Measurements from ENCODE around the gene DNAJC17.

DNAJC17 gene

DNA sequence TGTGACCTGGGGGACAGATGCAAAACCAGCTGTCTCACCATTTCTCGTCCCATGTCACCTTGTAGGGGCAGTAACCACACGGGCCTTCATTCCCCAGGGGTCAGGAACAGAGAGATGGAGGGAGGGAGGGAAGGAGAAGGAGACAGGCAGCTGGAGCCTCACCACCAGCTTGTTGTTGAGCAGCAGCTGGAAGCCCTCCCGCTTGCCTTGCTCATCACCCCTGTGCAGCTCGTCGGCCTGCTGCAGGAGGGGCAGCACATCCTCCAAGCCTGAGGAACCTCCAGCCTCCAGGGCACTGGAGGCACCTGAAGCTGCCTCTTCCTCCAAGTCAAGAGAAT lies 62.5 kb downstream of the DNAJC17 start:
- DNase-seq (ENCODE audit: low read depth), result no peak
- TF ChIP-seq, protein P1, sequence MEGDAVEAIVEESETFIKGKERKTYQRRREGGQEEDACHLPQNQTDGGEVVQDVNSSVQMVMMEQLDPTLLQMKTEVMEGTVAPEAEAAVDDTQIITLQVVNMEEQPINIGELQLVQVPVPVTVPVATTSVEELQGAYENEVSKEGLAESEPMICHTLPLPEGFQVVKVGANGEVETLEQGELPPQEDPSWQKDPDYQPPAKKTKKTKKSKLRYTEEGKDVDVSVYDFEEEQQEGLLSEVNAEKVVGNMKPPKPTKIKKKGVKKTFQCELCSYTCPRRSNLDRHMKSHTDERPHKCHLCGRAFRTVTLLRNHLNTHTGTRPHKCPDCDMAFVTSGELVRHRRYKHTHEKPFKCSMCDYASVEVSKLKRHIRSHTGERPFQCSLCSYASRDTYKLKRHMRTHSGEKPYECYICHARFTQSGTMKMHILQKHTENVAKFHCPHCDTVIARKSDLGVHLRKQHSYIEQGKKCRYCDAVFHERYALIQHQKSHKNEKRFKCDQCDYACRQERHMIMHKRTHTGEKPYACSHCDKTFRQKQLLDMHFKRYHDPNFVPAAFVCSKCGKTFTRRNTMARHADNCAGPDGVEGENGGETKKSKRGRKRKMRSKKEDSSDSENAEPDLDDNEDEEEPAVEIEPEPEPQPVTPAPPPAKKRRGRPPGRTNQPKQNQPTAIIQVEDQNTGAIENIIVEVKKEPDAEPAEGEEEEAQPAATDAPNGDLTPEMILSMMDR (IDR thresholded peaks at IDR 0.05; ENCODE audit: low read depth, low read length, missing control alignments), result no peak
- no peak overlapping the region for H3K4me3 ChIP-seq (ENCODE audit: low read depth, low read length)

DNA sequence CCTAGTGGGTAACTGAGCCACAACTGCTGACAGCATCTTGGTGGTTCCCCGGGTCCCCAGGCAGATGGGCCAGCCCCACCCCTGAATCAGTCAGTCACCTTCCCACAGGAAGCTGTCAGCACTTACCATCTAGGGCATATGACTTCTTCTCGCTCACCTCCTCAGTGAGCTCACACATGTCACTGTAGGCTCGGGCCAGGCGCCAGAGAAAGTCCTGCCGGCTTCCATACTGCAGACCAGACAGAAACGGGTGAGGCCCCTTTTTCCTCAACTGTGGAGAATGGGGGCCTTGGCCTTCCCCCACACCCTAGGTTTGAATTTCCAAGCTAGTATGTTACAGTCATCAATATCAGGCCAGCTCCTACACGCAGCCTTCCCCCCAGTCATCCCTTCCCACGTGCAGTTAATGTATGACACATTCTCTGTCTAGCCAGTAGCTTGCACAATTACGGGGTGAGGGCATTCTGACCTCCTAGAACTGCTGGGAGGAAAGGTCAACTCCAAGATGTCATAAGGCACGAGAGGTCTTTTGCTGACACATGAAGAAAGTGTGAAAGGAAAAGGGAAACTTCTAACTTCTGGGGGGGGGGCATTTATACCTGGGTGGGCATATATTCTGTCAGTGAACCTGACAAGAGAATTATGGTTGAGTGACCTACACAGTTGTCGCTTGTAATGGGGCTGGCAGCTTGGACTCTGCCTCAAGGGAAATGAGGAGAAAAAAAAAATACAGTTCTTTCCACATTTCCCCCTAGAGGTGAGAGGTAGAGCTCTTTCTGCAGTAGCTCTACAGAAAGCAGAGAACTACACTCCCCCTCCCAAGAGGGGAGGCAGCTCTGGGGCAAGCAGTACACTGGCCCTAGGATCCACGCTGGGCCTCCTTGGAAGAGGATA lies 63.1 kb downstream of the DNAJC17 start:
- DNase-seq (ENCODE audit: low read depth), result no peak
- no peak overlapping the region for H3K4me3 ChIP-seq (ENCODE audit: low read depth, low read length)
- TF ChIP-seq, protein P1 (IDR thresholded peaks at IDR 0.05; ENCODE audit: low read depth, low read length, missing control alignments), result no peak

DNA sequence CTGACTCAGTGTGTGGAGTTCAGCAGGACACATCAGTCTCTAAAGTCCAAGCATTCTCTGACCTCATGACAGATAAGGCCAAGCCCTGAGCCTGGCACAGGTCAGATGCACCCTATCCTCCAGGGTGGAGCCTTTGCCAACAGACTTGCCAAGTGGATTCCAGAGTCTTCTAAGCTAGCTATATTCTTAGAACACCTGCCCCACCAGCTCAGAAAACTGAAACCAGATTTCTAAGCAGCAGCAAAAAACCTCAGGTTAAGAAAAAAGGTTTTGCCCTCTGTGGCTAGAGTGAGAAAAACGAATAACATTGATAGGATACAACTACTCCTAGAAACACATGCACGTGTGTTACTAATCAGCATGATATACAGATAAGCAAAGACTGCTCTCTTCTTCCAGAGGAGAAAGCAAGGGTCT lies 63.8 kb downstream of the DNAJC17 start:
- TF ChIP-seq, protein P1 (IDR thresholded peaks at IDR 0.05; ENCODE audit: low read depth, low read length, missing control alignments), result no peak
- no peak overlapping the region for H3K4me3 ChIP-seq (ENCODE audit: low read depth, low read length)

DNA sequence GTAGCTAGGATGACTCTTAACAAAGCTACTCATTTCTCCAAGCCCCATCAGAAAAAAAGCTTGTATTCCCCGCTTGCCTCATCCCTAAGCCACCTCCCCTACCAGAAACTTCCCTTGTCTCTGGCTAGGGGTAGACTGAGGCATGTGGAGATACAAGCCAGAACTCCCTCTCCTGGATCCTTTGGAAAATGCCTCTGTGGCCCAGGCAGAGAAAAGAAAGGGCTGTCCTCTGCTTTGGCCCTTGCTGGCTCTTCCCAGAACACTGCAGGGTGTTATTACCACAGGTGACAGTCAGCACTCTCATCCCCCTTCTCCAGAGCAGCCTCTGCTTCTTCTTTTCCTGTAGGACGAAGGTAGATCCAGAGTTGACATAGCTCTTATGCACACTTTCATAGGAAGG lies 67.4 kb downstream of the DNAJC17 start:
- H3K4me3 ChIP-seq (ENCODE audit: low read depth, low read length), result no peak overlapping the region
- no peak for DNase-seq (ENCODE audit: low read depth)
- TF ChIP-seq, protein P1 (IDR thresholded peaks at IDR 0.05; ENCODE audit: low read depth, low read length, missing control alignments), result no peak

More for the DNA sequence above, 63.8 kb downstream of the DNAJC17 start:
- no peak for DNase-seq (ENCODE audit: low read depth)

DNA sequence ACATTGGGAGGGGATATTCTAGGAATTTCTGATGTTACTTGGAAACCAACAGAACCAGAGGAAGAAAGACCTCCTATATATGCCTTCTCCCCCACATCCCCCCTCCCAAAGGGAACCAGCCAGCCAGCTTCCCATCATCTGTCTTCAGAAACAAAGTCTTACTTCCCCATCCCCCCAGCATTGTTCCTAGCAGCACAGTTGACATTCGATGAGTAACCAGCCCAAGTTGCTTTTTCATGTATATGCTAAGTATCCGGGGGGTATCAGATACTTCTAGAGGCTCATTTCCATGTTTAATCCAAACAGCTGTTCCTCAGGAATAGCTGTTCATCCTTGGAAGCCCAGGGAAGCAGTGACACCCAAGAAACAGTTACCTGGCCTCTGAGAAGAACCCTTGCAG lies 68.2 kb downstream of the DNAJC17 start:
- H3K4me3 ChIP-seq (ENCODE audit: low read depth, low read length), result no peak overlapping the region
- no peak for DNase-seq (ENCODE audit: low read depth)
- TF ChIP-seq, protein P1 (IDR thresholded peaks at IDR 0.05; ENCODE audit: low read depth, low read length, missing control alignments), result no peak

DNA sequence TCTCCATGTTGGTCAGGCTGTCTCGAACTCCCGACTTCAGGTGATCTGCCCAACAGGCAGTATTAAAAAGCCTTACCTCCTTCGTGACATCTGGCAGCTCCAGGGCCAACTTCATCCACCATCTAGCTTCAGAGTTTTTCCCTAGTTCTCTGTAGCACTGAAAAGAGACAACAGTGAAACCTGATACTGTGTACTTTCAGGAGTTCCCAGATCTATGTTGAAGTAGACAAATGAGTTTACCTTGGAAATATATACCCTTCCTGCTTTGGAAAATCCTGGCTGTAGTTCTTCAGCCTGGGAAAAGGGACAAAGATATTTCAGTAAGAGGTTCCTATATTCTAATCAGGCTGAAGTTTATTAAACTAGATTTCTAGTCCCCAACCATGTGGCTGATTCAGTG lies 70.2 kb downstream of the DNAJC17 start:
- TF ChIP-seq, protein P1 (IDR thresholded peaks at IDR 0.05; ENCODE audit: low read depth, low read length, missing control alignments), result no peak
- DNase-seq (ENCODE audit: low read depth), result no peak
- no peak overlapping the region for H3K4me3 ChIP-seq (ENCODE audit: low read depth, low read length)

DNA sequence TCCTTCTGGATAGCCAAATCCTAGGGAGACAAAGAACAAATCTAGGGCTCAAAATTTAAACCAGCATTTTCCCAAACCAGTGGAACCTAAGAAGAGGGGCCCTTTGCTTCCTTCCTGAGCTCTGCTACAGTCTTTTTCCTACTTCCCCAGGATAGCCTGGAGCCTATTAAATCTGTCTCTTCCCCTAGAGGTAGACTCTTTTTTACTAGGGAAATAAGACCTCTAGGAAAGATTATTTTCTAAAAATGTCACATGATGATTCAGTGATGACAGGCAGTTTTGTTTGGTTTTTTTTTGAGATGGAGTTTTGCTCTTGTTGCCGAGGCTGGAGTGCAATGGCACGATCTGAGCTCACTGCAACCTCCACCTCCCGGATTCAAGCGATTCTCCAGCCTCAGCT lies 70.7 kb downstream of the DNAJC17 start:
- no peak overlapping the region for H3K4me3 ChIP-seq (ENCODE audit: low read depth, low read length)
- TF ChIP-seq, protein P1 (IDR thresholded peaks at IDR 0.05; ENCODE audit: low read depth, low read length, missing control alignments), result no peak
- no peak for DNase-seq (ENCODE audit: low read depth)

Data from GM12864 (cell line).